Motor neuron (in vitro differentiated cells): ENCODE measurements around the gene GPR157. TPM values are rescaled to one million over a fixed set of nuclear protein-coding genes. Genes with fewer than 3 reads are reported as not detected.
"Not testable (repeated sequence)": the region's sequence is repeated elsewhere in the genome, so short reads cannot be mapped to it uniquely, and the experiment has no call there.

Experiments used
- ATAC-seq, 8 experiments: fragments of 200-7000 bp; cut with Tn5 transposase; replicated peaks in 6 of 8; 2 replicates each; pipeline ENCODE4 v1.8.0; 2021; ENCODE audit warnings: mild to moderate bottlenecking in 8 of 8, moderate library complexity in 8 of 8
- H3K27ac ChIP-seq, 2 donors: fragments of 250-450 bp; sonication (Bioruptor Pico); 2 replicates each; pipeline ENCODE4 v1.9.0; 2021; ENCODE audit warnings: antibody characterized with exemption in 2 of 2, mild to moderate bottlenecking in 2 of 2, moderate library complexity in 1 of 2
- H3K4me1 ChIP-seq, 2 donors: fragments of 250-450 bp; sonication (Bioruptor Pico); replicated peaks in 1 of 2; 2 replicates each; pipeline ENCODE4 v1.6.1; 2021; ENCODE audit warnings: antibody characterized with exemption in 2 of 2, mild to moderate bottlenecking in 2 of 2, moderate library complexity in 1 of 2
- H3K4me3 ChIP-seq, 5 donors: fragments of 250-450 bp; sonication (Bioruptor Pico); 2 replicates each; pipeline ENCODE4 v1.9.0; 2021; ENCODE audit warnings: antibody characterized with exemption in 5 of 5, mild to moderate bottlenecking in 5 of 5, moderate library complexity in 4 of 5
- WGBS, 10 experiments: fragments of 450-650 bp; shearing (Covaris generic); methylation state at CpG; one replicate each; pipeline ENCODE4 v1.0.0; 2022; 5-methylcytosine and 5-hydroxymethylcytosine counted together
- in situ Hi-C, 9 experiments: fragments of 400-800 bp; cut with MboI; loops; one replicate each; pipeline ENCODE4 v1.15.0; 2021; ENCODE audit warnings: low sequenced_read_pairs in 9 of 9, low pct_unique_long_range_greater_than_20kb in 2 of 9; ENCODE audit not compliant: unreplicated experiment in 9 of 9
- total RNA-seq, 8 experiments: library from RNA; unstranded; fragments of 300-600 nt; gene quantifications; 2 replicates each; pipeline versions ENCODE4 v1.2.3 to v1.2.4, GENCODE V29; 2022

The GPR157 gene
- total RNA-seq, 8 experiments from 2014 or later, result 1.6 to 5.7 (median 2.4) TPM

GRCh38 chr1:9143250-9143649 is 14.3 kb upstream of the GPR157 start:
- in situ Hi-C loops, result loop anchor here in 1 of 9 experiments (25.0 kb wide), 1 partner anchor 344 kb away; no protein-coding TSS in a partner anchor
- 8 to 100% (median 50%) methylated on average over 2 to 7 of the region's 7 CpGs; no CpG with 5 or more reads in 2 of the 10 experiments for WGBS, 10 experiments
- no peak overlapping the region for H3K27ac ChIP-seq
- H3K4me1 ChIP-seq, result no peaks in the 10 kb centered on the region
- no peak for ATAC-seq
- H3K4me3 ChIP-seq, result no peak overlapping the region

- in situ Hi-C loops, result loop anchor here in 1 of 9 experiments (25.0 kb wide), 1 partner anchor 347 kb away; no protein-coding TSS in a partner anchor
- Histone ChIP-seq H3K27ac (no peak overlapping the region), H3K4me3 (no peak overlapping the region), H3K4me1 (peaks cover 5% of the 10 kb centered on the region in 2 donors)
- ATAC-seq, result no peak
- WGBS, 10 experiments, result 40 to 100% (median 81%) methylated on average over 1 to 2 of the region's 2 CpGs; no CpG with 5 or more reads in 1 of the 10 experiments
These were observed 11.0 kb upstream of the GPR157 start for GRCh38 chr1:9139930-9140329.

DNA sequence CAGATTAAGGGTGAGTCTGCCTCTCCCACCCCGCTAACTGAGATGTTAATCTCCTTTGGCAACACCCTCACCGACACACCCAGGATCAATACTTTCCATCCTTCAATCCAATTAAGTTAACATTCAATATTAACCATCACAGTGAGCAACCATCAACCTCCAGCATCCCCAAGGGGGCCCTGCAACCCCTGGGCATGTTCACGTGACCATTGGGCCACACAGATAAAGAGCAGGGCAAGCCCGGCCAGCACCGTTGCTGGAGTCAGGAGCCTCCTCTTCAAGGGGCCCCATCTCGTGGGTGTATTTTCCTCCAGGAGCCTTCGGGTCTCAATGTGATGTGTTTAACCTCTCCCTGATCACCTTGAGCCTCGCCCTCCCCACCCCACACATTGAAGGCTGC is 8.0 kb upstream of the GPR157 start:
- peak in 4 of 8 experiments; percentile 61 to 83 (median 72) for ATAC-seq
- Histone ChIP-seq H3K4me1 (peaks cover 5% of the 10 kb centered on the region in 2 donors), H3K4me3 (no peak overlapping the region), H3K27ac (peak overlapping the region in 1 of 2 donors; percentile 59)
- in situ Hi-C loops, result loop anchor here in 1 of 9 experiments (25.0 kb wide), 1 partner anchor 350 kb away; no protein-coding TSS in a partner anchor
- 65 to 87% (median 76%) methylated on average over 1 to 6 of the region's 8 CpGs; no CpG with 5 or more reads in 4 of the 10 experiments for WGBS, 10 experiments

DNA sequence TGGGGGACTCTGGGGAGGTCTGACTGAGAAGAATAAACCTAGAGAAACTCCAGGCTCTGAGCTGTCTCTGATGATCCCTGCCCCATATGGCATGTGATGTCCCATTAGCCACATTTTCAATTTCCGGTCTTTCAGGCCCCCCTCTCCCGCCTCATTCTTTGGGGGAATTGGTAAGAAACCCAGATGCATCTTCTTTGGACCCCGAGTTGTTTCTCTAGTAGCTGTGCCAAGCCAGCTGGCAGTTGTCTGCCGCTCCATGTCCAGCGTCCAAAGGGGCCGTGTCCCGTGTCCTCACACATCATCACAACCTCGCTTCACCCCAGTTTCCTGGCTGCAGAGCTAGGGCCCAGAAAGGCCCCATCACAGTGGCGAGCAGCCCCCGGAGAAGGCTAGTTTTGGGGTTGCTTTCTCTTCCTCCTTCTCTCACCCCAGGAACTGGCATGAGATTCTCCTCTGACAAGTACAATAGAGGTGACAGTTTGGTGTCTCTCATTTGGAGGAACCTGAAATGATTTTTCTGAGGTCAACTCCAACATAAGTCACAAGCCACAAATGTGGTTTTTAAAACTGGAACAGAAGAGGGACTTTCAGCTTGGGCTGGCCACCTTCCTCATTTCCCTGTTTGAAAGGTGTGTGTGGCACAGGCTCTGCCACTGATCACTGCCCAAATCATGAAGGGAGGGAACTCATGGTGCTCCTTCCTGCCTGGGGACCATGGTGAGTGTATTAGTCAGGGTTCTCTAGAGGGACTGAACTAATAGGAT is 6.4 kb upstream of the GPR157 start:
- peaks cover 5% of the 10 kb centered on the region in 2 donors for H3K4me1 ChIP-seq
- no peak overlapping the region for H3K4me3 ChIP-seq
- ATAC-seq, result no peak
- WGBS, 10 experiments, result 20 to 100% (median 82%) methylated on average over 1 to 10 of the region's 10 CpGs; no CpG with 5 or more reads in 4 of the 10 experiments
- H3K27ac ChIP-seq, result no peak overlapping the region
- in situ Hi-C loops, result loop anchor here in 1 of 9 experiments (25.0 kb wide), 1 partner anchor 352 kb away; no protein-coding TSS in a partner anchor

- Histone ChIP-seq H3K4me3 (no peak overlapping the region), H3K4me1 (peaks cover 5% of the 10 kb centered on the region in 2 donors), H3K27ac (no peak overlapping the region)
- WGBS, 10 experiments, result 38 to 67% (median 47%) methylated on average over 2 to 5 of the region's 5 CpGs
- in situ Hi-C loops, result loop anchor here in 1 of 9 experiments (25.0 kb wide), 1 partner anchor 353 kb away; no protein-coding TSS in a partner anchor
- ATAC-seq, result no peak
These were observed 5.1 kb upstream of the GPR157 start for GRCh38 chr1:9133870-9134585.

GRCh38 chr1:9129266-9130041 is 552 bp upstream of the GPR157 start:
- peaks cover 8 to 15% of the 10 kb centered on the region in 2 donors for H3K4me1 ChIP-seq
- no peak overlapping the region for H3K27ac ChIP-seq
- ATAC-seq, result peak; percentile 17 to 81 (median 74)
- 13 to 60% (median 43%) methylated on average over 1 to 7 of the region's 46 CpGs; no CpG with 5 or more reads in 1 of the 10 experiments for WGBS, 10 experiments
- in situ Hi-C loops, result loop anchor here in 1 of 9 experiments (25.0 kb wide), 1 partner anchor 358 kb away; no protein-coding TSS in a partner anchor
- H3K4me3 ChIP-seq, result peak overlapping the region; percentile 44 to 68 (median 53)

- 0 to 63% (median 38%) methylated on average over 1 to 9 of the region's 16 CpGs; no CpG with 5 or more reads in 5 of the 10 experiments for WGBS, 10 experiments
- peak overlapping the region; percentile 44 to 68 (median 53) for H3K4me3 ChIP-seq
- peaks cover 8 to 15% of the 10 kb centered on the region in 2 donors for H3K4me1 ChIP-seq
- in situ Hi-C loops, result loop anchor here in 1 of 9 experiments (25.0 kb wide), 1 partner anchor 359 kb away; no protein-coding TSS in a partner anchor
- peak in 6 of 8 experiments; percentile 1 to 17 (median 6) for ATAC-seq
- no peak overlapping the region for H3K27ac ChIP-seq
These were observed 759 bp downstream of the GPR157 start for GRCh38 chr1:9128166-9128519.

- in situ Hi-C loops, result loop anchor here in 1 of 9 experiments (25.0 kb wide), 1 partner anchor 360 kb away; no protein-coding TSS in a partner anchor
- H3K4me3 ChIP-seq, result peak overlapping the region; percentile 44 to 68 (median 53)
- no peak for ATAC-seq
- H3K4me1 ChIP-seq, result peaks cover 8 to 15% of the 10 kb centered on the region in 2 donors
- WGBS, 10 experiments, result 54 to 82% (median 66%) methylated on average over 3 to 18 of the region's 19 CpGs; no CpG with 5 or more reads in 2 of the 10 experiments
- H3K27ac ChIP-seq, result no peak overlapping the region
These were observed 1.3 kb downstream of the GPR157 start for GRCh38 chr1:9127395-9128165.

DNA sequence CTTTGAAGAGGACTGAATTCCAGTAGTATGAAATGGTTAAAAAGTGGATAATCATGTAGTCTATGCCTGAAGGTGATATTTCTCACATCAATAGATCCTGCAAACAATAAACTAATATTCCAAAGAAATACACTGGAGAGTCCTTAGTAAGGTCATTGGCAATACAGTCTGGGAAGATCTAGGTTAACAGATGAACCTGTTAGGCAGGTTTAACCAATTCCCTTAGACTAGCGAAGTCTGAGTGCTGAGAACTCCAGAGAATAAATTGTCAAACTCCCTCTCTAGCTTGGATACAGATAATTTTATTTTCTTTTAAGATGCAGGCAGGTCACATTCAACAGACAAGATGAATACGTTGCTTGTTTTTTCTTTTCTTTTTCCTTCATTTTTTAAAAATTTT is 2.4 kb downstream of the GPR157 start:
- Histone ChIP-seq H3K4me1 (peaks cover 8 to 15% of the 10 kb centered on the region in 2 donors), H3K27ac (no peak overlapping the region), H3K4me3 (no peak overlapping the region)
- in situ Hi-C loops, result loop anchor here in 1 of 9 experiments (25.0 kb wide), 1 partner anchor 361 kb away; no protein-coding TSS in a partner anchor
- no peak for ATAC-seq
- WGBS, 10 experiments, result 56 to 100% (median 89%) methylated on average over 1 to 2 of the region's 2 CpGs

- in situ Hi-C loops, result loop anchor here in 1 of 9 experiments (25.0 kb wide), 1 partner anchor 361 kb away; no protein-coding TSS in a partner anchor
- not testable (repeated sequence) for ATAC-seq, H3K27ac ChIP-seq, H3K4me3 ChIP-seq
- peaks cover 8 to 15% of the 10 kb centered on the region in 2 donors for H3K4me1 ChIP-seq
- WGBS, 10 experiments, result 83 to 100% (median 94%) methylated on average over 2 to 9 of the region's 9 CpGs; no CpG with 5 or more reads in 1 of the 10 experiments
These were observed 3.1 kb downstream of the GPR157 start for GRCh38 chr1:9125847-9126246.

- H3K4me3 ChIP-seq, result no peak overlapping the region
- ATAC-seq, result no peak
- in situ Hi-C loops, result loop anchor here in 1 of 9 experiments (25.0 kb wide), 1 partner anchor 362 kb away; no protein-coding TSS in a partner anchor
- H3K27ac ChIP-seq, result no peak overlapping the region
- H3K4me1 ChIP-seq, result peaks cover 8 to 15% of the 10 kb centered on the region in 2 donors
- 79 to 100% (median 100%) methylated on average over 1 to 4 of the region's 4 CpGs; no CpG with 5 or more reads in 3 of the 10 experiments for WGBS, 10 experiments
These were observed 3.6 kb downstream of the GPR157 start for GRCh38 chr1:9125325-9125724.
